Endometrial microvascular endothelial cells (primary cell): ENCODE measurements around the gene SLC18B1. TPM values are rescaled to one million over a fixed set of nuclear protein-coding genes. Genes with fewer than 3 reads are reported as not detected.

Source experiments
- in situ Hi-C: cut with HindIII; loops from 2 replicates; pipeline ENCODE4 v1.10.0; 2017; ENCODE audit warnings: low sequenced_read_pairs, low pct_unique_long_range_greater_than_20kb; ENCODE audit errors: inconsistent ontology term
- total RNA-seq: library from RNA; depleted of rRNA; stranded (reverse); fragments of >200 nt; gene quantifications from one replicate; pipeline ENCODE4 v1.2.3, GENCODE V29; 2015; ENCODE audit errors: inconsistent ontology term

SLC18B1 gene
- total RNA-seq: 14.3 TPM

GRCh38 chr6:132797951-132798868 is at the start of gene SLC18B1:
Gene SLC18B1, minus strand, starts transcription at chr6:132798637. Its CDS starts 181 bp downstream, at chr6:132798456.
- in situ Hi-C loops: no loop called here

GRCh38 chr6:132843316-132844035 is 45.0 kb upstream of the SLC18B1 start:
- in situ Hi-C loops: no loop called here

DNA sequence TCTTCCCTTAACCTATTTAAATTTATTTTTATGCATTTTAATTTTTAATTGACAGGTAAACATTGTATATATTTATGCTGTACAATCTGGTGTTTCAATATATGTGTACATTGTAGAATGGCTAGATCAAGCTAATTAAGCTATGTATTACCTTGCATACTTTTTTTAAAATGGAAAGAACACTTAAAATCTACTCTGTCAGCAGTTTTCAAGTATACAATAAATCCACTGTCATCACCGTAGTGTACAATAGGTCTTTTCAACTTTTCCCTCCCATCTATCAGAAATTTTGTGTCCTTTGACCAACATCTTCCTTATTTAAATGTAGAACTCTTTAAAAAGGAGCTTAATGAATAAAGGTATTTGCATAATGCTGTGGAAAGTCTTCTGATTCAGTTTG is 43.5 kb upstream of the SLC18B1 start:
- in situ Hi-C loops: no loop called here

GRCh38 chr6:132832891-132833290 is 34.5 kb upstream of the SLC18B1 start:
- in situ Hi-C loops: no loop called here

GRCh38 chr6:132830334-132830751 is 31.9 kb upstream of the SLC18B1 start:
- in situ Hi-C loops: no loop called here

DNA sequence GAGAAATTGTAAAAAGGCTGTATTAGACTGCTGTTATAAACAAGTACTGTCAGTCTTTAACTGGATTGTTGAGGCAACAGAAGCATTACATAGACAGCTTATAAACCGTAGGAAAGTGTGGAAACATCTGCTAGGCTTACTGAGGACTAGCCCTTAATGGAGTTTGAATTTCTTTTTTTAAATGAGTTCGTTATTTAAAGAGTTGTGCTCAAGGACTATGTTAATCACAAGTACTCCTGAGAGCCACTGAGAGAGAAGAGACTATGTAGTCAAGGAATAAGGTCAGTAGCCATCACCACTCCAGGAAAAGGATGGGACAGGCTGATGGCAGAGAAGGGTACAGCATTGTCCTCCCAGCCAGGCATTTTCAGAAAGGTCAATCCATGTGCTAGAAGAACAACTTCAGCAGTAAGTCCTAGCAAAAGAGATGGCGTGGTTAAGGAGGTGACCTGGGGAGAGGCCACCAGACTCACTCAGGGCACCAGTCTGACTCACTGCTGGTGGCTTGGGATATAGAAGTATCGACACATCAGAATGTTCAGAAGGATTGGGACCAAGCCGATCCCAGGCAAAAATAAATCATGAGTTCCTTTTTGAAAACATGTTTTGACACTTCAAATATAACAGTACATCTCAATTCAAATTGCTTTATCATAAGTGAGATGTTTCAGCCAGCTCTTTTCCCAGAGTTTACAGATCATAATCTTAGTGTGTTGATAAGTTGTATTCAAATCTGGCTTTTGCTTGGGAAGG is 22.4 kb upstream of the SLC18B1 start:
- in situ Hi-C loops: no loop called here

DNA sequence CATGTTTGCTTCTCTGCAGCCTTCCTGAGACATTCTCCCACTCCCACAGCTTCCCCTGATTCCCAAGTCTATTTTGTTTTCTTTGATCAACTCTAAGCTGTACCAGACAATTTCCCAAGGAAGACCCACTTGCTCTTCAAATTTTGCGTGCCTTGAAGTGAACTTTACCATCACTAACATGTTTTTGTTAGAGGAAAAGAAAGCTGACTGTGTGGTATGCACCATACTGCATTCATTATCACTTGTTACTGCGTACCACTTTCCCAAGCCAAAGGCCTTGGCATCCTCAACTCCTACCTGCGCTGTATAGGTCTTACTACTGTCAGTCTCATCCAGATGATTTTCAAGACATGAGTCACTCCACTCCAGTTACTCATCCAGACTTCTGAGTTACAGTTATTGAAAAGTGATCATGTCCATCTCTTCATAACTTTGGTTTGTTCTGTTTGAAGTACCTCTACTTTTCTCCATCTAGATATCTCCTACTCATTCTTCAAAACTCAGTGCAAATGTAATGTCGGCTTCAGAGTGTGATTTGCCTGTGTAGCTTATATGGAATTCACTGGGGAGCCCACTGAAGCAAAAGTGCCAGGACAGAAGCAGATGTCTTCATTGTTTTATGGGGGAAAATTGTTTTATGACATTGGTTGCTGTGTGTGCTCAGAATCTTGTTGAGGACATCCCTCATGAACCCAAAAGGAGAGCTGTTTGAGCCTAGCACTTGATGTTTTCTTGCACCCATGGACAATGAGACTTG is 21.1 kb upstream of the SLC18B1 start:
- in situ Hi-C loops: no loop called here

DNA sequence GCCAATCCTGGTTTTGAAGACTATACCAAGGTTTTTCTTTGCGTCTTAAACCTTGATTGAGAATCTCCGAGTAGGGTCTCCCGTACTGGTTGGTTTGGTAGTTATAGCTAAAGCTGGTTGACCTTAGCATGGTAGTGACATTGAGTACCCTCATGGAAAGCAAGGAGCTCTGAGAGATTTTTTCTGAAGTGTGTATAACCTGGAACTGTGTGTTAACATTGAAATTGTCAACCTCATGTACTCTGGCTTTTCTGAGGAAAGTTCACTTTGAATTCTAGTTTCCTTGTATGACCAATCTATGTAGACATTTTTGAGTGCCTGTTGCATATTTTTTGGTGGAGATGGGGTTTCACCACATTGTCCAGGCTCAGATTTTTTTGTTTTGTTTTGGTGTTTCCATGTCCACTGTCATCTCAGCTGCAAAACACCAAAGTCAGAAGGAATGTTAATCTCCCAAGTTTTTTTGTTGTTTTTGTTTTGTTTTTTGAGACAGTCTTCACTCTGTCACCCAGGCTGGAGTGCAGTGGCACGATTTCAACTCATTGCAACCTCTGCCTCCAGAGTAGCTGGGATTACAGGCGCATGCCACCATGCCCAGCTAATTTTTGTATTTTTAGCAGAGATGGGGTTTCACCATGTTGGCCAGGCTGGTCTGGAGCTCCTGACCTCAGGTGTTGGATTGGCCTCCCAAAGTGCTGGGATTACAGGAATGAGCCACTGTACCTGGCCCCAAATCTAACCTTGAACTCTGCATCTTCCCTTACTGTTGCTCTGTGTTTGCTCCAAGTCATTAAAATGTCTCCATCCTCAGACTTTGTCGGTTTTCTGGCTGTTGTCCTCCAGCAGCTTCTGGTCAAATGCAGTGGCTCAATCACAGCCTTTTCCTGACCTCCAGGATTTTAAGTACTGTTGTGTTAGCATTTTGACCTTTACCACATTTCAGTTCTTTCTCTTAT is 20.2 kb upstream of the SLC18B1 start:
- in situ Hi-C loops: no loop called here

DNA sequence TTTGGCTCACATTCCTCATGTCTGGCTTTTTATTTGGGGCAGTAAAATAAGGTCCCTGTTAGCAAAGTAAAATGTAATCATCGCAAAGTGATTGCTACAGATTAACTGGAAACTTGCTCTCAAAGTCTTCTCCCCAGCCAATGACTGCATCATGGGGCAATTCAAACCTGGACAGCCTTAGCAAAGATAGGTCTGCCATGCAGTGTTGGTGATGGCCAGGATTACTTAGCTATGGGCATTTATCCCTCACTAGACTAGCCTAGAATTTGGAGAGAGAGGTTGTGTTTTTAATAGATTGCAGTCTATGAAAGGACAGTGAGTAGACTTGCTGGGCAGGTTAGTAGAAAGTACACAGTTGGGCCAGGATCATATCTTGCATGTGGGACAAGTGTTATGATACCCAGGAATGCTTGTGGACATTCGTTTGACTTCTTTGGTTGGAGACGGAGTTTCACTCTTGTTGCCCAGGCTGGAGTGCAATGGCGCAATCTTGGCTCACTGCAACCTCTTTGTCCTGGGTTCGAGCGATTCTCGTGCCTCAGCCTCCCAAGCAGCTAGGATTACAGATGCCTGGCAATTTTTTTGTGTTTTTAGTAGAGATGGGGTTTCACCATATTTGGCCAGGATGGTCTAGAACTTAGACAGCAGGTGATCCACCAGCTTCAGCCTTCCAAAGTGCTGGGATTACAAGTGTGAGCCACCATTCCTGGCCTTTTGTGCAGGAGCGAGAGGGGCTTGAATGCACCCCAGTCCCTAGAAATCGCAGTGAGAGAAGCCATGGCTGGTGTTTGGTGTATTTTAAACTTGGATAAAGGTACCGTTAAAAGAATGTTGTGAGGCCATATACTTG is 19.3 kb upstream of the SLC18B1 start:
- in situ Hi-C loops: no loop called here

- in situ Hi-C loops: no loop called here
Observed at GRCh38 chr6:132816660-132817059, 18.2 kb upstream of the SLC18B1 start.

DNA sequence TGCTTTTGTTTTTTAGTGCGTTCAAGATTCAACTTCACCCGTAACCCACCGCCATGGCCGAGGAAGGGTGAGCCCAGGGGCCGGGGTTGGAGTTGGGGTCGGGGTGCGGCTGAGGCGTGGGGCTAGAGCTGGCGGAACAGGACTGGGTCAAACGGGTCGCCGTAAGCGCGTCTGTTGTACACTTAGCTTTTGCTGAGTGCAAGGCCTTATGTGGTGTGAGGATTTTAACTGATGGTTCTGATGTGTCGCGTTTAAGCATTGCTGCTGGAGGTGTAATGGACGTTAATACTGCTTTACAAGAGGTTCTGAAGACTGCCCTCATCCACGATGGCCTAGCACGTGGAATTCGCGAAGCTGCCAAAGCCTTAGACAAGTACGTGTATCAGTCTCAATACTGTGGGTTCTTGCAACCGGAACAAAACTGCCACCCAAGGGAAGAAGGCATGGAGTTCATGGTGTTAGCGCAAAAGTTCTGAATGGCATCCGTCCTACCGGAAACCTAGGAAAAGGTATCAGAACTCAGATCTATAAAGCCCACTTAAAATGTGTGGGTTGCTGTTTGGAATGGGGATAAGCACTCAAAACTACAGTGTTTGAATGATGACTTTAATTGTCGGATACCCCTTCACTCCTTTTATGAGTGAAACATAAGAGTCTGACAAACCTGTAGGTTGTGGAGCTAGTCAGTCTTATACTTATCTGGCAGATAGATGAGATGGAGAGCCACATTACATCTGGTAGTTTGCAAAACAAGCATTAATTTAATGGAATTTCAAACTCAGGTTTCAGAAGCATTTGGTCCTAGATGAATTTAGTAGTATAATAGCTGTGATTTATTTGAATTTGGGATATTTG is 16.5 kb upstream of the SLC18B1 start:
- in situ Hi-C loops: no loop called here

- in situ Hi-C loops: no loop called here
Observed at GRCh38 chr6:132813173-132813856, 14.9 kb upstream of the SLC18B1 start.

DNA sequence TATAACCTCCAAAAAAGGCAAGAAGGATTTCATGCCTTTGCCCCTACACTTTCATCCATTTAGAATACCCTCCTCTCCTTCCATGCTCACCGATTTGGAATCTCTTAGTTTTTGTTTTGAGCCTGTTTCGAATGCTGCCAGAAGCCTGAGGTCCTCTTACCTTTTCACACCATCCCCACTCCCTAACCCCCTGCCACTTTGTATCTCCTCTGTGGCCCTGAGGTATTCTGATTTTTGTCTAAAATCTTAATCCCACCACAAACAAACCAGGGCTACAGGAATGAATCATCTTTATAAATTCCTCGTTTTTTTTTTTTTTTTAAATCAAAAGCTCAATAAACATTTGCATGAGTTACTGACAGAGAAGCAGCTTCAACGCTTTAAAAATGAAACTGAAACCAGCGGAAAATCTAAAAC is 14.3 kb upstream of the SLC18B1 start:
- in situ Hi-C loops: no loop called here

- in situ Hi-C loops: no loop called here
Observed at GRCh38 chr6:132812255-132812732, 13.9 kb upstream of the SLC18B1 start.

GRCh38 chr6:132811276-132811675 is 12.8 kb upstream of the SLC18B1 start:
- in situ Hi-C loops: no loop called here
